Measurements from ENCODE around the gene FOSB.

The FOSB gene

GRCh38 chr19:45469132-45469944 lies 1.5 kb downstream of the FOSB start:
- peak; percentile 86 for DNase-seq

- DNase-seq: no peak
Measured at GRCh38 chr19:45469945-45470761, 2.4 kb downstream of the FOSB start.

GRCh38 chr19:45470762-45471081 lies 2.9 kb downstream of the FOSB start:
- DNase-seq: no peak

- DNase-seq: no peak
Measured at GRCh38 chr19:45471111-45471930, 3.5 kb downstream of the FOSB start.

GRCh38 chr19:45471931-45472562 lies 4.3 kb downstream of the FOSB start:
- no peak for DNase-seq

GRCh38 chr19:45472563-45473366 lies 5.0 kb downstream of the FOSB start:
- DNase-seq: no peak

GRCh38 chr19:45473367-45473681 lies 5.5 kb downstream of the FOSB start:
- DNase-seq: no peak

GRCh38 chr19:45473682-45474605 lies 6.1 kb downstream of the FOSB start:
- no peak for DNase-seq

GRCh38 chr19:45474606-45475521 lies 7.1 kb downstream of the FOSB start:
- no peak for DNase-seq

GRCh38 chr19:45475537-45476291 lies 7.9 kb downstream of the FOSB start:
- no peak for DNase-seq

GRCh38 chr19:45476304-45476703 lies 8.5 kb downstream of the FOSB start:
- DNase-seq: no peak

- no peak for DNase-seq
Measured at GRCh38 chr19:45477186-45477585, 9.4 kb downstream of the FOSB start.

- DNase-seq: peak; percentile 40
Measured at GRCh38 chr19:45477713-45478453, 10.1 kb downstream of the FOSB start.

GRCh38 chr19:45478454-45479238 lies 10.8 kb downstream of the FOSB start:
- DNase-seq: peak; percentile 83

GRCh38 chr19:45483033-45483432 lies 15.2 kb downstream of the FOSB start:
- no peak for DNase-seq

- no peak for DNase-seq
Measured at GRCh38 chr19:45484273-45484945, 16.6 kb downstream of the FOSB start.

All from NCI-H1105 (cell line).